Glutamatergic neuron (in vitro differentiated cells): Measurements from ENCODE around the gene PKHD1. TPM values are rescaled to one million over a fixed set of nuclear protein-coding genes. Genes with fewer than 3 reads are reported as not detected.

Experiments used
- DNase-seq: peaks from one replicate; pipeline ENCODE4 v3.0.0; 2022
- H3K27ac Mint-ChIP-seq: one replicate; pipeline ENCODE4 v1.8.0; 2020; ENCODE audit warnings: mild to moderate bottlenecking, mixed read lengths, inconsistent platforms; ENCODE audit not compliant: unreplicated experiment
- H3K27me3 Mint-ChIP-seq: one replicate; pipeline ENCODE4 v1.8.0; 2020; ENCODE audit warnings: mild to moderate bottlenecking, moderate library complexity, mixed read lengths, inconsistent platforms; ENCODE audit not compliant: unreplicated experiment
- H3K36me3 Mint-ChIP-seq: one replicate; pipeline ENCODE4 v1.8.0; 2020; ENCODE audit warnings: mild to moderate bottlenecking, mixed read lengths, inconsistent platforms; ENCODE audit not compliant: unreplicated experiment
- H3K4me1 Mint-ChIP-seq: one replicate; pipeline ENCODE4 v1.8.0; 2020; ENCODE audit warnings: mild to moderate bottlenecking, low read depth, mixed read lengths, inconsistent platforms; ENCODE audit not compliant: unreplicated experiment
- H3K4me3 Mint-ChIP-seq: one replicate; pipeline ENCODE4 v1.8.0; 2020; ENCODE audit warnings: mild to moderate bottlenecking, mixed read lengths, inconsistent platforms; ENCODE audit not compliant: unreplicated experiment
- H3K9me3 Mint-ChIP-seq: one replicate; pipeline ENCODE4 v1.8.0; 2020; ENCODE audit warnings: mild to moderate bottlenecking, moderate library complexity, mixed read lengths, inconsistent platforms; ENCODE audit not compliant: unreplicated experiment
- CTCF ChIP-seq: fragments of 200-600 bp; sonication (generic); IDR thresholded peaks from one replicate; pipeline ENCODE4 v1.5.0; 2021; ENCODE audit not compliant: partially characterized antibody, unreplicated experiment
- total RNA-seq: library from RNA; stranded (reverse); fragmentation: NEBNext Ultra II Directional; extraction: Animal tissue kit (Norgen Biotek cat#: 25700); gene quantifications from one replicate; pipeline ENCODE4 v1.2.1, GENCODE V29; 2021; ENCODE audit not compliant: unreplicated experiment

PKHD1 gene
- total RNA-seq, 1 donor from 2014 or later = 0.02 TPM

GRCh38 chr6:52063584-52064344 lies 23.6 kb downstream of the PKHD1 start:
- Mint-ChIP-seq H3K4me3 (no peak overlapping the region), H3K27ac (no peak overlapping the region), H3K27me3 (peaks cover 2% of the 10 kb centered on the region), H3K36me3 (no peaks in the 10 kb centered on the region), H3K4me1 (no peaks in the 10 kb centered on the region), H3K9me3 (no peaks in the 10 kb centered on the region)
- peak; percentile 24 for TF ChIP-seq CTCF
- peak; percentile 34 for DNase-seq

- Mint-ChIP-seq H3K27me3 (peaks cover 3% of the 10 kb centered on the region), H3K4me1 (no peaks in the 10 kb centered on the region), H3K27ac (no peak overlapping the region), H3K4me3 (no peak overlapping the region), H3K36me3 (no peaks in the 10 kb centered on the region), H3K9me3 (no peaks in the 10 kb centered on the region)
- no peak for DNase-seq
- no peak for TF ChIP-seq CTCF
Measured at GRCh38 chr6:52061481-52061880, 25.9 kb downstream of the PKHD1 start.

GRCh38 chr6:52059821-52060220 lies 27.6 kb downstream of the PKHD1 start:
- Mint-ChIP-seq H3K27me3 (peaks cover 1% of the 10 kb centered on the region), H3K27ac (no peak overlapping the region)

GRCh38 chr6:52055451-52055850 lies 32.0 kb downstream of the PKHD1 start:
- peaks cover 1% of the 10 kb centered on the region for H3K27me3 Mint-ChIP-seq
- no peak for DNase-seq
- H3K4me1 Mint-ChIP-seq = no peaks in the 10 kb centered on the region

More at GRCh38 chr6:52059821-52060220, 27.6 kb downstream of the PKHD1 start:
- Mint-ChIP-seq H3K36me3 (no peaks in the 10 kb centered on the region), H3K4me3 (no peak overlapping the region), H3K4me1 (no peaks in the 10 kb centered on the region), H3K9me3 (no peaks in the 10 kb centered on the region)
- no peak for TF ChIP-seq CTCF
- no peak for DNase-seq

More at GRCh38 chr6:52055451-52055850, 32.0 kb downstream of the PKHD1 start:
- no peaks in the 10 kb centered on the region for H3K36me3 Mint-ChIP-seq
- TF ChIP-seq CTCF = no peak
- H3K4me3 Mint-ChIP-seq = no peak overlapping the region
- no peaks in the 10 kb centered on the region for H3K9me3 Mint-ChIP-seq
- H3K27ac Mint-ChIP-seq = no peak overlapping the region
